GM10248 (cell line): ENCODE results near the gene HAS3.
"Not testable (repeated sequence)": the region's sequence is repeated elsewhere in the genome, so short reads cannot be mapped to it uniquely, and the experiment has no call there.

Experiments
- CTCF ChIA-PET: fragments of 300-600 bp; sonication (Branson Sonifier 250); formaldehyde crosslinking; extraction: SDS; loops from one replicate; lab custom pipeline; 2021; ENCODE audit warnings: antibody characterized with exemption; lab: Yijun Ruan, JAX
- POLR2A ChIA-PET: fragments of 350-650 bp; sonication (Branson Sonifier 250); formaldehyde crosslinking; extraction: SDS; loops from one replicate; lab custom pipeline; 2020; ENCODE audit warnings: antibody characterized with exemption; lab: Yijun Ruan, JAX
- DNase-seq: peaks from one replicate; pipeline ENCODE4 v3.0.0; 2012; ENCODE audit errors: extremely low spot score
- TF ChIP-seq, protein P1 (sequence below): IDR thresholded peaks from 2 replicates; pipeline ENCODE4 v1.5.1; 2012; ENCODE audit warnings: mild to moderate bottlenecking, low read depth; ENCODE audit errors: extremely low read depth, missing control alignments, control extremely low read depth

HAS3 gene

DNA sequence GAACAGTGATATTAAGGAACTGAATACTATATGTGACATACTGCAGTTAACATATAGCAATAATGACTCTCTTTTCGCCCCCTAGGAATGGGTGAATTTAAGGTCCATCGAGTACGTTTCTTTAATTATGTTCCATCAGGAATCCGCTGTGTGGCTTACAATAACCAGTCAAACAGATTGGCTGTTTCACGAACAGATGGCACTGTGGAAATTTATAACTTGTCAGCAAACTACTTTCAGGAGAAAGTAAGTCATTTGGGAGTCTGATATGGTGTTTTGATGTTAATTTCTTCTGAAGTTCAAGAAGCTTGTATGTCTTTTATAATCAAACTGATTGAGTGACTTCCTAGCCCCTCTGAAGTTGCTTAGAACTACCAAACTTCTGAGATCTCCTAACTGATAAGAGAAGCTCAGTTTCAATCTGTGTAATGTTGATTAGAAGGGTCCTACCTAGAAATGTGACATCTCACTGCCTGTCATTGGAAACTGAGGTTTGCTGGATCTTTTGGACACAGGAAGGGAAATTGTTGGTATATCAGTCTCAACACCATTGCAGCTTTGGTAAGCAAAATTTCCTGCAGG lies 28.0 kb downstream of the HAS3 start:
- ChIA-PET POLR2A (interaction anchor here (0.9 kb wide), 1 partner anchor 286 kb away, joined by 3 read pairs; no protein-coding TSS in a partner anchor), CTCF (interaction anchor here (0.6 to 2.3 kb wide), 5 partner anchors 10 to 604 kb away, joined by 3 to 10 read pairs (median 6); no protein-coding TSS in a partner anchor)
- DNase-seq, result no peak
- TF ChIP-seq, protein P1, sequence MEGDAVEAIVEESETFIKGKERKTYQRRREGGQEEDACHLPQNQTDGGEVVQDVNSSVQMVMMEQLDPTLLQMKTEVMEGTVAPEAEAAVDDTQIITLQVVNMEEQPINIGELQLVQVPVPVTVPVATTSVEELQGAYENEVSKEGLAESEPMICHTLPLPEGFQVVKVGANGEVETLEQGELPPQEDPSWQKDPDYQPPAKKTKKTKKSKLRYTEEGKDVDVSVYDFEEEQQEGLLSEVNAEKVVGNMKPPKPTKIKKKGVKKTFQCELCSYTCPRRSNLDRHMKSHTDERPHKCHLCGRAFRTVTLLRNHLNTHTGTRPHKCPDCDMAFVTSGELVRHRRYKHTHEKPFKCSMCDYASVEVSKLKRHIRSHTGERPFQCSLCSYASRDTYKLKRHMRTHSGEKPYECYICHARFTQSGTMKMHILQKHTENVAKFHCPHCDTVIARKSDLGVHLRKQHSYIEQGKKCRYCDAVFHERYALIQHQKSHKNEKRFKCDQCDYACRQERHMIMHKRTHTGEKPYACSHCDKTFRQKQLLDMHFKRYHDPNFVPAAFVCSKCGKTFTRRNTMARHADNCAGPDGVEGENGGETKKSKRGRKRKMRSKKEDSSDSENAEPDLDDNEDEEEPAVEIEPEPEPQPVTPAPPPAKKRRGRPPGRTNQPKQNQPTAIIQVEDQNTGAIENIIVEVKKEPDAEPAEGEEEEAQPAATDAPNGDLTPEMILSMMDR, result no peak

DNA sequence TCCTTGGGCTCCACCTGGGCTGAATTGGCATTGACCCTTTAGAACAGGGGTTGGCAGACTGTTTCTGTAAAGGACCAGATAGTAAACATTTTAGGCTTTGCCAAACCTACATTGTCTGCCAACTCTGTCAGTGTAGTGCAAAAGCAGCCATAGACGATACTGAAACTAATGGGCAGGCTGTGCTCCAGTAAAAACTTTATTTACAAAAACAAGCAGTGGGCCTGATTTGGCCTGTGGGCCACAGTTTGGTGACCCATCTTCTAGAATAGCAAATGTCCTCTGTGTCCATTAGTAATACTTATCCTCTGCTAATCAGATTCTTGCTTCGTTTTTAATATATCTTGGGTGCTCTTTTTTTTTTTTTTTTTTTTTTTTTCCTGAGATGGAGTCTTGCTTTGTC lies 33.2 kb downstream of the HAS3 start:
- ChIA-PET POLR2A (no interaction called here), CTCF (interaction anchor here (3.9 kb wide), 1 partner anchor 12 kb away, joined by 17 read pairs; no protein-coding TSS in a partner anchor)
- TF ChIP-seq, protein P1, result no peak

DNA sequence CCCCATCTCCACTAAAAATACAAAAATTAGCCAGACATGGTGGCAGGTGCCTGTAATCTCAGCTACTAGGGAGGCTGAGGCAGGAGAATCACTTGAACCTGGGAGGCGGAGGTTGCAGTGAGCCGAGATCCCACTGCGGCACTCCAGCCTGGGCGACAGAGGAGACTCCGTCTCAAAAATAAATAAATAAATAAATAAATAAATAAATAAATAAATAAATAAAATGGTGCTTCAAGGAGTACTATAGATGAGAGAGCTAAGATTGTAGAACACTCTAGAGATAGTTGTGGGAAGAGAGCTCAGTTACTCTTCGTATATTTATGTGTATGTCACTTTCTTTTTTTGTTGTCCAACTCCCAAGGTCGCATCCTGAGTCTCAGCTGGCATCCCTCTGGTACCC lies 34.0 kb downstream of the HAS3 start:
- CTCF ChIA-PET, result interaction anchor here (1.6 to 3.9 kb wide), 2 partner anchors 11 to 28 kb away, joined by 3 to 17 read pairs; no protein-coding TSS in a partner anchor
- DNase-seq, POLR2A ChIA-PET: not testable (repeated sequence)

More for the DNA sequence above, 33.2 kb downstream of the HAS3 start:
- no peak for DNase-seq

DNA sequence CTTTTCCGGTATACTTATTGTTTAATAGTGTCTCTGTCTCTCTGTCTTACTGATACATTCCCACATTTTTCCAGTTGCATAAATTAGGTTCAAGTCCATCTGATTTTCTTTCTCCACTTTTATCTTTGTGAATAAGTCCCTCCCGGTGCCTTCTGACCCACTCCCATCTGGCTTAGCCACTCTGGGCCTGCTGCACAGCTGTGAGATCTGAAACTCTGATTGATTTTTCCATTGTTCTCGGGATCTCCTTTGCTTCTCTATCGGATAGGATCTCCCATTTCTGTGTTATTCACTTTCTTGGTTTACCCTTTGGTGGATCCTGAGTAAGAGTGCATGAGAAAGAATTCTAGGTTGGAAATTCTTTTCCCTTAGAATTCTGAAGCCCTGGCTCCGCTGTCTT lies 35.6 kb downstream of the HAS3 start:
- CTCF ChIA-PET, result interaction anchor here (1.5 to 3.9 kb wide), 2 partner anchors 10 to 11 kb away, joined by 3 to 17 read pairs; no protein-coding TSS in a partner anchor
- POLR2A ChIA-PET, result no interaction called here
- no peak for DNase-seq
- TF ChIP-seq, protein P1, result no peak

DNA sequence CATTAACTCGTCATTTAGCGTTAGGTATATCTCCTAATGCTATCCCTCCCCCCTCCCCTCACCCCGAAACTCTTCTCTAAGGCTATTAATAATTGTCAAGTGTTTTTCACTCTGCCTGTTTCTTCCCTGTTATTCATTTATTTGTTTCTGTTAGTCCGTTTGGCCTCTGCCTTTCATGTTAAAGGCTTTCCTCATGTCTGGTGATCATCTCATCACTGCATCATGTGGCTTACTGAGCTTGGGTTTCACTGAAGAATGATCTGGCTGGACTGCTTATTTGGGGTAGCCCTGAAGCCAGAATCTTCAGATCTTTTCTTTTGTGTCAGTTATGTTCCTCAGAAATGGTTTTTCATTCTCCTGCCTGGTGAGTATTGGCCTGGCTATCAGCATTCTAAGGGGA lies 36.5 kb downstream of the HAS3 start:
- no peak for DNase-seq
- CTCF ChIA-PET, result interaction anchor here (1.5 kb wide), 1 partner anchor 144 kb away, joined by 5 read pairs; no protein-coding TSS in a partner anchor
- POLR2A ChIA-PET, result no interaction called here
- TF ChIP-seq, protein P1, result no peak

DNA sequence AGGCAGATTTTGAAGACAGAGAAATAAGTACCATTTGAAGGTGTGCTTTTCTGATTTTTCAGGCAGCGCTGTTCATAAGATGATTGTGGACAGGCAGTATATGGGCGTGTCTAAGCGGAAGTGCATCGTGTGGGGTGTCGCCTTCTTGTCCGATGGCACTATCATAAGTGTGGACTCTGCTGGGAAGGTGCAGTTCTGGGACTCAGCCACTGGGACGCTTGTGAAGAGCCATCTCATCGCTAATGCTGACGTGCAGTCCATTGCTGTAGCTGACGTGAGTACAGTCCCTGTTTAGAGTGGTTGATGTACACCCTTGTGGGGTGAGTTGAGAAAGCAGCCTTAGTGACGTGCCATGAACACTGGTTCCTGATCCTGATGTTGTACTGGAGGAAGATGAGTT lies 37.7 kb downstream of the HAS3 start:
- DNase-seq, result no peak
- TF ChIP-seq, protein P1, result no peak
- POLR2A ChIA-PET, result no interaction called here
- CTCF ChIA-PET, result interaction anchor here (0.8 to 1.5 kb wide), 2 partner anchors 143 to 150 kb away, joined by 3 to 5 read pairs; no protein-coding TSS in a partner anchor

DNA sequence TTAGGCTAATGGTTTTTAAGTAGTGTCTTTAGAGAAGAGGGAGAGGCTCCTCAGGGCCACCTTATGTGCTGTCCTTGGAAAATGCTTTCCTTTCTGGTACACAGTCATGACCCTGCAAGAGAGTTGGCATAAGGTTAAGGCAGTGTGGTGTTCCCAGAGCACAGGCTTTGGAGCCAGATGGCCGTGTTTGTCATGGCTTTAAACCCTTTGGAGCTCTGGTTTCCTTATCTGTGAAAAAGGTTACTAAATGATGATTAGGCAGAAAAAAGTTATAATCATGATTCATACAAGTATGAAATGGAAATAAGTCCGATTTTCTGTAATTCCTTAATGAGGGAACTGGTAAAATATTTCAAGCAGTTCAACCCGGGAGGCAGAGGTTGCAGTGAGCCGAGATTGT lies 40.2 kb downstream of the HAS3 start:
- TF ChIP-seq, protein P1, result no peak
- DNase-seq, result no peak
- CTCF ChIA-PET, result interaction anchor here (1.0 to 1.5 kb wide), 3 partner anchors 13 to 143 kb away, joined by 3 read pairs; no protein-coding TSS in a partner anchor
- POLR2A ChIA-PET, result interaction anchor here (0.5 kb wide), 1 partner anchor 14 kb away, joined by 4 read pairs; no protein-coding TSS in a partner anchor

DNA sequence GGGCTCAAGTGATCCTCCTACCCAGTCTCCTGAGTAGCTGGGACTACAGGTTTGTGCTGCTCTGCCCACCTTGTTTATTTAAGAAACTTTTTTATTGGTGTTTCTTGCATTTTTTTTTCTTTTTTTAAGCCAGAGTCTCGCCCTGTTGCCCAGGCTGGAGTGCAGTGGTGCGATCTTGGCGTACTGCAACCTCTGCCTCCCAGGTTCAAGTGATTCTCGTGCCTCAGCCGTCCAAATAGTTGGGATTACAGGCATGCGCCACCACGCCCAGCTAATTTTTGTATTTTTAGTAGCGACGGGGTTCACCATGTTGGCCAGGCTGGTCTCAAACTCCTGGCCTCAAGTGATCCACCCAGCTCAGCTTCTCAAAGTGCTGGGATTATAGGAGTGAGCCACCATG lies 44.2 kb downstream of the HAS3 start:
- DNase-seq, result not testable (repeated sequence)
- POLR2A ChIA-PET, result interaction anchor here (0.8 kb wide), 1 partner anchor 137 kb away, joined by 5 read pairs; no protein-coding TSS in a partner anchor
- CTCF ChIA-PET, result interaction anchor here (0.9 to 6.0 kb wide), 23 partner anchors 9 to 293 kb away, joined by 3 to 72 read pairs (median 5); partner anchors contain the start of genes CHTF8 and UTP4
